ENCODE results near the gene ZNF845. TPM values are rescaled to one million over a fixed set of nuclear protein-coding genes. Genes with fewer than 3 reads are reported as not detected.

ZNF845 gene
- polyA plus RNA-seq, 4 donors: 2.2 to 8.1 (median 2.5) TPM

Other genes starting within 250 kb of the ZNF845 start
- 100 to 1,000 TPM in 1 of 4 donors, 1 to 10 TPM in 3; 4.6 to 129 (median 8.9) TPM for gene ZNF160, start 230.3 kb upstream of the ZNF845 start, polyA plus RNA-seq
- 10 to 100 TPM in 1 of 4 donors, 1 to 10 TPM in 2, under 1 TPM in 1; 0.81 to 49.5 (median 3.2) TPM for gene ZNF415, start 200.8 kb upstream of the ZNF845 start, polyA plus RNA-seq
- gene ZNF347, start 174.7 kb upstream of the ZNF845 start, polyA plus RNA-seq: 10 to 100 TPM in 1 of 4 donors, 1 to 10 TPM in 2, under 1 TPM in 1; 0.81 to 16.5 (median 1.8) TPM
- 1 to 10 TPM in 3 of 4 donors, not detected in 1; 1.1 to 8.4 (median 2.7) TPM for gene ZNF665, start 140.4 kb upstream of the ZNF845 start, polyA plus RNA-seq
- 10 to 100 TPM in 1 of 4 donors, 1 to 10 TPM in 2, under 1 TPM in 1; 0.27 to 30.5 (median 3.6) TPM for gene ZNF677, start 78.9 kb upstream of the ZNF845 start, polyA plus RNA-seq
- not detected for gene VN1R2, start 75.5 kb upstream of the ZNF845 start, polyA plus RNA-seq
- not detected for gene VN1R4, start 66.0 kb upstream of the ZNF845 start, polyA plus RNA-seq
- gene ZNF525, start 32.0 kb downstream of the ZNF845 start, polyA plus RNA-seq: 10 to 100 TPM in 1 of 4 donors, 1 to 10 TPM in 3; 2.4 to 19.3 (median 4.3) TPM
- gene ZNF765, start 61.4 kb downstream of the ZNF845 start, polyA plus RNA-seq: 10 to 100 TPM in 1 of 4 donors, 1 to 10 TPM in 3; 3.2 to 13.4 (median 3.5) TPM
- 10 to 100 TPM in 1 of 4 donors, 1 to 10 TPM in 3; 5.1 to 19.8 (median 6.2) TPM for gene ZNF761, start 98.2 kb downstream of the ZNF845 start, polyA plus RNA-seq
- gene ZNF813, start 134.0 kb downstream of the ZNF845 start, polyA plus RNA-seq: 1 to 10 TPM in 2 of 4 donors, under 1 TPM in 2; 0.45 to 7.6 (median 1.1) TPM
- gene ZNF331, start 204.4 kb downstream of the ZNF845 start, polyA plus RNA-seq: 10 to 100 TPM in 1 of 4 donors, 1 to 10 TPM in 3; 2.2 to 18.5 (median 4.7) TPM